ENCODE measurements around the gene GRIK3. TPM values are rescaled to one million over a fixed set of nuclear protein-coding genes. Genes with fewer than 3 reads are reported as not detected.

The GRIK3 gene
- total RNA-seq, 1 experiment from 2014 or later = not detected

GRCh38 chr1:36760081-36760480 is 274.2 kb downstream of the GRIK3 start:
- POLR2A ChIA-PET (ENCODE audit: unreplicated experiment) = no interaction called here

GRCh38 chr1:36759355-36759754 is 275.0 kb downstream of the GRIK3 start:
- H3K9me2 ChIP-seq (replicated peaks; ENCODE audit: low read length) = no peaks in the 10 kb centered on the region
- ChIA-PET CTCF (no interaction called here), POLR2A (ENCODE audit: unreplicated experiment) (no interaction called here)
- BruUV-seq (replicated peaks) = no TSS peak
- TF ChIP-seq CTCF (conservative IDR thresholded peaks at IDR 0.05; ENCODE audit: low read depth, low read length) (no peak), EZH2 (IDR thresholded peaks at IDR 0.05; ENCODE audit: low read length, unreplicated experiment) (no peak), EZH2phosphoT487 (IDR thresholded peaks at IDR 0.05; ENCODE audit: borderline replicate concordance, low read length) (no peak)
- H3K9me3 ChIP-seq (ENCODE audit: low read length) = no peaks in the 10 kb centered on the region
- no peaks in the 10 kb centered on the region for H3K27me3 ChIP-seq (ENCODE audit: low read length)
- no peak overlapping the region for H3K4me3 ChIP-seq (ENCODE audit: low read length)
- no peak overlapping the region for H3K4me2 ChIP-seq (ENCODE audit: low read length)
- no peaks in the 10 kb centered on the region for H3K36me3 ChIP-seq (ENCODE audit: low read depth, low read length)
- no peak for ATAC-seq
- H3F3A ChIP-seq (ENCODE audit: low read length, unreplicated experiment) = no peaks in the 10 kb centered on the region
- H4K20me1 ChIP-seq (ENCODE audit: low read length) = no peaks in the 10 kb centered on the region
- H3K9ac ChIP-seq (ENCODE audit: low read length) = no peak overlapping the region
- intact Hi-C loops (cut with micrococcal nuclease) = no loop called here
- DNase-seq = no peak
- H2AFZ ChIP-seq (ENCODE audit: low read length) = no peak overlapping the region
- no peaks in the 10 kb centered on the region for H3K79me2 ChIP-seq (ENCODE audit: low read length)
- no peak overlapping the region for H3K27ac ChIP-seq (ENCODE audit: low read length)
- 0 out of 2 replicates have a peak, but pooled peaks cover 6% of the 10 kb centered on the region for H3K4me1 ChIP-seq (ENCODE audit: insufficient read depth, low read length)

More at GRCh38 chr1:36760081-36760480, 274.2 kb downstream of the GRIK3 start:
- no peak overlapping the region for H2AFZ ChIP-seq (ENCODE audit: low read length)
- no peaks in the 10 kb centered on the region for H3K9me2 ChIP-seq (replicated peaks; ENCODE audit: low read length)
- H3K79me2 ChIP-seq (ENCODE audit: low read length) = no peaks in the 10 kb centered on the region
- H3K4me3 ChIP-seq (ENCODE audit: low read length) = no peak overlapping the region
- ATAC-seq (no peak), DNase-seq (no peak)
- no peak overlapping the region for H3K9ac ChIP-seq (ENCODE audit: low read length)
- H3K27me3 ChIP-seq (ENCODE audit: low read length) = no peaks in the 10 kb centered on the region
- no peaks in the 10 kb centered on the region for H3K36me3 ChIP-seq (ENCODE audit: low read depth, low read length)
- no peak overlapping the region for H3K27ac ChIP-seq (ENCODE audit: low read length)
- no TSS peak for BruUV-seq (replicated peaks)
- H3F3A ChIP-seq (ENCODE audit: low read length, unreplicated experiment) = no peaks in the 10 kb centered on the region
- H3K4me2 ChIP-seq (ENCODE audit: low read length) = no peak overlapping the region
- TF ChIP-seq EZH2phosphoT487 (IDR thresholded peaks at IDR 0.05; ENCODE audit: borderline replicate concordance, low read length) (no peak), CTCF (conservative IDR thresholded peaks at IDR 0.05; ENCODE audit: low read depth, low read length) (no peak), EZH2 (IDR thresholded peaks at IDR 0.05; ENCODE audit: low read length, unreplicated experiment) (no peak)
- no peaks in the 10 kb centered on the region for H3K9me3 ChIP-seq (ENCODE audit: low read length)
- no peaks in the 10 kb centered on the region for H4K20me1 ChIP-seq (ENCODE audit: low read length)
- 0 out of 2 replicates have a peak, but pooled peaks cover 6% of the 10 kb centered on the region for H3K4me1 ChIP-seq (ENCODE audit: insufficient read depth, low read length)
- CTCF ChIA-PET = no interaction called here
- intact Hi-C loops (cut with micrococcal nuclease) = no loop called here

GRCh38 chr1:36755303-36756230 is 278.7 kb downstream of the GRIK3 start:
- no peaks in the 10 kb centered on the region for H3F3A ChIP-seq (ENCODE audit: low read length, unreplicated experiment)
- H3K4me2 ChIP-seq (ENCODE audit: low read length) = no peak overlapping the region
- H3K9ac ChIP-seq (ENCODE audit: low read length) = no peak overlapping the region
- no peaks in the 10 kb centered on the region for H3K27me3 ChIP-seq (ENCODE audit: low read length)
- ATAC-seq (no peak), DNase-seq (no peak)
- no TSS peak for BruUV-seq (replicated peaks)
- no peaks in the 10 kb centered on the region for H3K36me3 ChIP-seq (ENCODE audit: low read depth, low read length)
- H3K9me3 ChIP-seq (ENCODE audit: low read length) = no peaks in the 10 kb centered on the region
- H3K4me3 ChIP-seq (ENCODE audit: low read length) = no peak overlapping the region
- TF ChIP-seq CTCF (conservative IDR thresholded peaks at IDR 0.05; ENCODE audit: low read depth, low read length) (no peak), EZH2 (IDR thresholded peaks at IDR 0.05; ENCODE audit: low read length, unreplicated experiment) (no peak), EZH2phosphoT487 (IDR thresholded peaks at IDR 0.05; ENCODE audit: borderline replicate concordance, low read length) (no peak)
- H3K9me2 ChIP-seq (replicated peaks; ENCODE audit: low read length) = no peaks in the 10 kb centered on the region
- intact Hi-C loops (cut with micrococcal nuclease) = no loop called here
- H3K79me2 ChIP-seq (ENCODE audit: low read length) = no peaks in the 10 kb centered on the region
- POLR2A ChIA-PET (ENCODE audit: unreplicated experiment) = interaction anchor here (0.5 kb wide), 1 partner anchor 109 kb away, joined by 3 read pairs; no protein-coding TSS in a partner anchor
- peaks cover 21% of the 10 kb centered on the region for H3K4me1 ChIP-seq (ENCODE audit: insufficient read depth, low read length)
- H3K27ac ChIP-seq (ENCODE audit: low read length) = no peak overlapping the region
- CTCF ChIA-PET = interaction anchor here (0.7 kb wide), 1 partner anchor 9 kb away, joined by 5 read pairs; no protein-coding TSS in a partner anchor
- no peaks in the 10 kb centered on the region for H4K20me1 ChIP-seq (ENCODE audit: low read length)
- no peak overlapping the region for H2AFZ ChIP-seq (ENCODE audit: low read length)
